ENCODE results near the gene GLYATL2.

GLYATL2 gene, protein sequence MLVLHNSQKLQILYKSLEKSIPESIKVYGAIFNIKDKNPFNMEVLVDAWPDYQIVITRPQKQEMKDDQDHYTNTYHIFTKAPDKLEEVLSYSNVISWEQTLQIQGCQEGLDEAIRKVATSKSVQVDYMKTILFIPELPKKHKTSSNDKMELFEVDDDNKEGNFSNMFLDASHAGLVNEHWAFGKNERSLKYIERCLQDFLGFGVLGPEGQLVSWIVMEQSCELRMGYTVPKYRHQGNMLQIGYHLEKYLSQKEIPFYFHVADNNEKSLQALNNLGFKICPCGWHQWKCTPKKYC

GRCh38 chr11:58844361-58845005 lies at the start of gene GLYATL2:
GLYATL2 (minus strand) TSS chr11:58844704; CDS start chr11:58839612, 5,092 bp downstream.
- no peak for DNase-seq (ENCODE audit: low read depth)

- no peak for DNase-seq (ENCODE audit: low read depth)
These were observed 49.4 kb upstream of the GLYATL2 start for GRCh38 chr11:58893899-58894298.

DNA sequence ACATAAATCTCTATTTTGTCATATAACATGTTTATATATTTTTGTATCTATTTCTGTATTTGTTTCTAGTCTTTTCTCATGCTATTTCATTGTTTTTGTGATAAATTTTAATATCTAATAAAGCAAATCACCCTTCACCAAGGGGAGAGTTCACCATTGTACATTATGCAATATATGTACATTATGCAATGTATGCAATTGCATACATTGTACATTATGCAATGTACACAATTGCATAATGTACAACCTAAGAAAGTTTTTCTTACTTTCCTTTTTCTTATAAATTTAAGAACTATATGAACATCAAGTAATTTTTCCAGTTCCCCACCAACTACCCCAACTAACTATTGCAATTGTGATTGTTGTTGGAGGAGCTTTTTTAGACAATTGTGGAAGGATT lies 44.1 kb upstream of the GLYATL2 start:
- no peak for DNase-seq (ENCODE audit: low read depth)

GRCh38 chr11:58887452-58887851 lies 42.9 kb upstream of the GLYATL2 start:
- no peak for DNase-seq (ENCODE audit: low read depth)

DNA sequence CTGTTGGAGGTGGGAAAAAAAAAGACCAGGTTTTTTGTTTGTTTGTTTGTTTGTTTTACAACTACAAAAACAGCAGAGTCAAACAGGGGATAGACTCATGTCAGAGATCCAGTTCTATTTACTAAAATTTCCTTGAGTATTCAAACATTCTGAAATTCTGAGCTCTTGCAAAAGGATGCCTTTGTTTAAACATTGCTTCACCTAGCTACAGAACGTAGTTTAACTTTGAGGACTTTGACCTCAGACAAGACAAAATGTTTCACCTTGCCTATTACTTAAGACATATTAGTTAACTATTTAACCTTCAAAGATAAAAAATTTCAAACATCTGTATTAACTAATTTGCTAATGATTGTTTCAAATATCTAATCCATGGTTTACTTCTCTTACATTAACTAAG lies 36.1 kb upstream of the GLYATL2 start:
- no peak for DNase-seq (ENCODE audit: low read depth)

- DNase-seq (ENCODE audit: low read depth), result no peak
These were observed 35.7 kb upstream of the GLYATL2 start for GRCh38 chr11:58880166-58880565.

DNA sequence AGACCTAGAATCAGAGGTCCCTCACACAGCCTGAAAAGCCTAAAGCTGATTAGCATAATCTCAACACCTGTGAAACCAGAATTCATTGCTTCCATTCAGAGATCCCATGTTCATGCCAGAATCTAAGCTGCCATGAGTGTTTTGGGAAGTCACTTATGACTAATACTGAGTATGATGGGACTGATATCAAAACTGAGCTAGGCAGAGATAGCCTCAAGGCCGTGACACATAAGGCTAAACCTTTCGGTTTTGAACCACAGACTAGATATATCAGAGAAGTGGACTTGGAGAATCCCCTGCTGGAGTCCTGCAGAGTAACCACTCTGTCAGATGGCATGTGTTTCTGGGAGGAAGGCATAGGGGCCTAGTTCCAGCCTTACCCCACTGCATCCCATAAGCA lies 23.1 kb upstream of the GLYATL2 start:
- no peak for DNase-seq (ENCODE audit: low read depth)

DNA sequence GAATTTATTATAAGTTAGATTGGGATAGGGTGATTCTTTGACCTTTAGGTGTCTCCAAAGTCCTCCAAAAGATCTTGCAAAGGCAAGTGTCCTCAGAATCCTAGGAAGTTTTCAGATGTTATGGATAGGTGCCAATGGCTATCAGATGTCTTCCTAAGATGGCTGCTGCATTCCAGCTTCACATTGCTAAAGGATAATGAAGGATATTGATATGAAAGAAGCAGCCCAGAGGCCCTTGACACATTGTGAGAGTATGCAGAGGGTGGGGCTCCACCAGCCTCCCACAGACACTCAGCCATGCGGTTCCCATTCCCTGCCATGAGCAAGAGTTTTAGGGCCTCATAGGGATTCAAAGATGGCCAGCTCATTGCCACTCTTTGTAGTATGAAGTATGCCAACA lies 22.3 kb upstream of the GLYATL2 start:
- no peak for DNase-seq (ENCODE audit: low read depth)

DNA sequence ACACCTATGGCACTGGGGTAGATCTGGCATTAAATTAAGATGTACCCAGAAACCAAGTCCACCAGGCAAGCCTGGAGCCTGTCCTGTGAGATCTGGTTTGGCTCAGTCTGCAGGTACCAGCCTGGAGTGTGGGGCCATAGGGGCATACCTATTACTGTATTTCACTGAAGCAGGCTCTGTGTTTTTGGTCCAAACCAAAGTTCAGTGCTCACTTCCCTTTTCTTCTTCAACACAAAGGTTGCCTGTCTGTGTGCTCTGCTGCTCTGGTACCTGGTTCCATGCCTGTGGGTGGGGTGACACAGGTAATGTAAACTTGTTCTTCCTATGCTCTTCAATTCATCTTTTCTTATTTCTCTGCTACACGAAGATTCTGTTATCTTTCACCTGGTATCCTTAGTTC lies 19.8 kb upstream of the GLYATL2 start:
- DNase-seq (ENCODE audit: low read depth), result no peak

- DNase-seq (ENCODE audit: low read depth), result no peak
These were observed 19.2 kb upstream of the GLYATL2 start for GRCh38 chr11:58863697-58864096.

DNA sequence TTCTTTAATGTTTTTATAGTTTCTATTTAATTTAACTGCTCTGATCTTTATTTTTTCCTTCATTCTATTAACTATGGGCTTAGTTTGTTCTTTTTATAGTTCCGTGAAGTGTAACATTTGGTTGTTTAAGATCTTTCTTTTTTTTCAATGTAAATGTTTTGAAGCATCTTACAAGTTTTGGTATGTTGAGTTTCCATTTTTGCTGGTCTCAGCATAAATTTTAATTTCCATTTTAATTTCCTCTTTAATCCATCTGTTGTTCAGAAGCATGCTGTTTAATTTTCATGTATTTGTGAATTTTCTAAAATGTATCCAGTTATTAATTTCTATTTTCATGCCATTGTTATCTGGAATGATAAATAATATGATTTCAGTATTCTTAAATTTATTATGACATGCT lies 17.0 kb upstream of the GLYATL2 start:
- DNase-seq (ENCODE audit: low read depth), result no peak

DNA sequence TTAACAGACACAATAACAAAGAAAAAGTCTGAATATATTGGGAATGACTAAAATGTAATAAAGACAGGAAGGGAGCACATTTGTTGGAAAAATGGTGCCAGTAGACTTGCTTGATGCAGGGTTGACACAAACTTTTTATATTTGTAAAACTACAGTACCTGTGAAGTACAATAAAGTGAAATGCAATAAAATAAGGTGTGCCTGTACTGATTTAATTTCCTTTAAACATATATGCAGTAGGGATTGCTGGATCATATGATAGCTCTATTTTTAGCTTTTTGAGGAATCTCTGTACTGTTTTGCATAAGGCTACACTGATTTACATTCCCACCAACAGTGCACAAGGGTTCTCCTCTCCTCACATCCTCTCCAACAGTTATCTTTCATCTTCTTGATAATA lies 12.3 kb upstream of the GLYATL2 start:
- DNase-seq (ENCODE audit: low read depth), result no peak

DNA sequence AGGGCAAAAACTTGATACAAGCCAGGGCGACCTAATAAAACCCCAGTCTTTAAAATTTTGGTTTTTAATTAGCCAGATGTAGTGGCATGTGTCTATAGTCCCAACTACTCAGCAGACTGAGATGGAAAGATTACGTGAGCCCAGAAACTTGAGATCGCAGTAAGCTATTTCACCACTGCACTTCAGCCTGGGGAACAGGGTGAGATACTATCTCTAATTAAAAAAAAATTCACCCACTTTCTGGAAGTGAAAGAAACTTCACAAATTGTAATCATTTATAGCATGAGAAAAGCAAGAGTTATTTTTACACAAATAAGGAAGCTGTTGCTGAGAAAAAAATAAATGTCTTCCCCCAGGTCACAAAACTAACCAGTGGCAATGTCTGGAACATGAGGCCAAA lies 882 bp upstream of the GLYATL2 start:
- DNase-seq (ENCODE audit: low read depth), result no peak

- no peak for DNase-seq (ENCODE audit: low read depth)
These were observed 6.7 kb downstream of the GLYATL2 start for GRCh38 chr11:58837707-58838388.

GRCh38 chr11:58832056-58832645 lies 12.4 kb downstream of the GLYATL2 start:
- DNase-seq (ENCODE audit: low read depth), result no peak

GRCh38 chr11:58830673-58831301 lies 13.7 kb downstream of the GLYATL2 start:
- DNase-seq (ENCODE audit: low read depth), result no peak

- DNase-seq (ENCODE audit: low read depth), result no peak
These were observed 14.7 kb downstream of the GLYATL2 start for GRCh38 chr11:58829786-58830185.

- DNase-seq (ENCODE audit: low read depth), result no peak
These were observed 30.8 kb downstream of the GLYATL2 start for GRCh38 chr11:58813693-58814092.

DNA sequence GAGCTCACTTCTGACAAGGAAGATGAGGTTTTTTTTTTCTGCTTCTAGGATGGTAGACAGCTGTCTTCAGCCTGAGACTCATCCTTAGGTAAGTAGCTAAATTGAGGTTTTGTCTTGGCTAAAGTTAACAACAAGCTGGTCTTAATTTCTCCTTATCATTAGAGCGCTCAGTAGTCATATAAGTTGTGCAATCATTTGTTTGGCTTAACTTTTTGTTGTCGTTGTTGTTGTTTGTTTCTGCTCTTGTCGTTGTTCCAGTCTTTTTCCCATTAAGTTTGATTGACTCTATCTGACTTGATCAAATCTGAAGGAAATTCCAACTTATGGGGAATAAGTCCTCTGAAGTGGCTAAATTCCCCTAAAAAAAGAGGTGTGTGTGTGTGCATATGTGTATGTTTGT lies 33.0 kb downstream of the GLYATL2 start:
- DNase-seq (ENCODE audit: low read depth), result no peak

DNA sequence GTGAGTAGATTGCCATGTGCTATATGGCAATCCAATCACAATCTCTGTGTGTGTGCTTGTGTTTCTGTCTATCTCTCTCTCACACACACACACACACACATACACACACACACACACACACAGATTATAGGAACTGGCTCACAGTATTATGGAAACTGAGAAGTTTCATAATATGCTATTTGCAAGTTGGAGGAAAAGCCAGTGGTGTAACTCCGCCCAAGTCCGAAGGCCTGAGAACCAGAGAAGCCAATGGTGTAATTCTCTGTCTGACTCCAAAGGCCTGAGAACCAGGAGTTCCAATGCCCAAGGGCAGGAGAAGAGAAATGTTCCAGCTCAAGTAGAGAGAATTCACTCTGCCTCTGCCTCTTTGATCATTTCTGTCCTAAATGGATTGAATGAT lies 37.2 kb downstream of the GLYATL2 start:
- DNase-seq (ENCODE audit: low read depth), result no peak

DNA sequence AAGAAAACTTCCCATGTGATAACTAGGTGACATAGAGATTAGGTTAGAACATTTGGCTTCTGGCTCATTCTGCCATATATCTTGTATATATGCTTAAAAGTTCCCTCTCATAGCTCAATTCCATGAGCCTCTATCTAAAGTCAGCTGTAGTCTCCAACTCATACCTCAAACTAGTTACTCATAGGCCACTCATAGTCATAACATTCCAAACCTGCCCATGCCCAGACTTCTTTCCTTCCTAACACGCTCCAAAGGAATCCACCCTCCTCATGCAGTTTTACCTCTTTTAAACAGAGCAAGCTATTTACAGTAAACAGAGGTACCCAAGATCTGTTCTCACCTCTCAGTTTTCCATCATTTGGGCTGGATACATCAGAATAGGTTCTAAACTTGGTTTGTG lies 39.4 kb downstream of the GLYATL2 start:
- no peak for DNase-seq (ENCODE audit: low read depth)

GRCh38 chr11:58801974-58802545 lies 42.4 kb downstream of the GLYATL2 start:
- DNase-seq (ENCODE audit: low read depth), result no peak

Measured in stimulated activated CD8-positive, alpha-beta memory T cell treated with anti-CD3 and anti-CD28 coated beads, Interleukin-4, amount 100 ng/mL, for 24 hours (primary cell).